COLO668 (cell line): ENCODE data around the gene MAP3K4.
A peak's percentile ranks its signal among the peaks of the same experiment; 100 is the strongest.

Experiments
- DNase-seq: peaks from one replicate; lab custom pipeline; 2025; ENCODE audit not compliant: unreplicated experiment; lab: John Stamatoyannopoulos, UW

MAP3K4 gene

GRCh38 chr6:161140554-161140875, 148.9 kb downstream of the MAP3K4 start:
- no peak for DNase-seq

- peak; percentile 18 for DNase-seq
Measured at GRCh38 chr6:161141173-161141572, 149.6 kb downstream of the MAP3K4 start.

GRCh38 chr6:161142957-161143296, 151.4 kb downstream of the MAP3K4 start:
- DNase-seq = no peak

- DNase-seq = no peak
Measured at GRCh38 chr6:161143663-161144430, 152.3 kb downstream of the MAP3K4 start.

GRCh38 chr6:161150136-161150535, 158.6 kb downstream of the MAP3K4 start:
- no peak for DNase-seq

- no peak for DNase-seq
Measured at GRCh38 chr6:161150566-161150965, 159.0 kb downstream of the MAP3K4 start.

GRCh38 chr6:161151059-161151645, 159.6 kb downstream of the MAP3K4 start:
- DNase-seq = no peak

- DNase-seq = no peak
Measured at GRCh38 chr6:161151660-161152526, 160.3 kb downstream of the MAP3K4 start.

GRCh38 chr6:161152527-161152862, 160.9 kb downstream of the MAP3K4 start:
- no peak for DNase-seq

GRCh38 chr6:161152907-161153662, 161.5 kb downstream of the MAP3K4 start:
- no peak for DNase-seq

GRCh38 chr6:161153725-161154124, 162.2 kb downstream of the MAP3K4 start:
- DNase-seq = no peak

GRCh38 chr6:161154796-161155335, 163.3 kb downstream of the MAP3K4 start:
- DNase-seq = no peak

- no peak for DNase-seq
Measured at GRCh38 chr6:161161121-161161520, 169.6 kb downstream of the MAP3K4 start.

- DNase-seq = no peak
Measured at GRCh38 chr6:161161889-161162624, 170.5 kb downstream of the MAP3K4 start.

GRCh38 chr6:161162722-161163121, 171.2 kb downstream of the MAP3K4 start:
- DNase-seq = no peak

GRCh38 chr6:161163466-161164181, 172.1 kb downstream of the MAP3K4 start:
- no peak for DNase-seq

- DNase-seq = no peak
Measured at GRCh38 chr6:161164182-161164625, 172.6 kb downstream of the MAP3K4 start.

GRCh38 chr6:161166176-161166575, 174.6 kb downstream of the MAP3K4 start:
- DNase-seq = no peak

GRCh38 chr6:161166677-161167076, 175.1 kb downstream of the MAP3K4 start:
- no peak for DNase-seq
